A673 (cell line): ENCODE data around the gene HDAC4.

ENCODE experiments used
- CTCF ChIP-seq: fragments of 300-800, 200-600 bp; sonication (generic); conservative IDR thresholded peaks from 2 replicates; pipeline ENCODE4 v1.5.1; 2017; ENCODE audit warnings: low read depth, mild to moderate bottlenecking, antibody characterized with exemption, low read length, moderate library complexity, mixed read lengths
- EZH2 ChIP-seq: fragments of 200-600 bp; sonication (generic); IDR thresholded peaks from 2 replicates; pipeline ENCODE4 v1.6.1; 2017; ENCODE audit warnings: borderline replicate concordance, low read depth, mild to moderate bottlenecking, mixed read lengths, antibody characterized with exemption, low read length; ENCODE audit not compliant: poor library complexity, severe bottlenecking

- TF ChIP-seq CTCF (no peak), EZH2 (no peak)
Measured at GRCh38 chr2:239073745-239074530, 326.9 kb downstream of the HDAC4 start.
